SK-N-SH treated with all-trans-retinoic acid at 6 μM for 48 hours (cell line): Measurements from ENCODE around the gene KCNMA1.
"Not testable (repeated sequence)": the region's sequence is repeated elsewhere in the genome, so short reads cannot be mapped to it uniquely, and the experiment has no call there.

Source experiments
- ATAC-seq: fragments of 200-7000 bp; cut with Tn5 transposase; 3 replicates; pipeline ENCODE4 v1.9.1; 2020; ENCODE audit warnings: mild to moderate bottlenecking, moderate library complexity
- ARNTL ChIP-seq: fragments of 450-650 bp; formaldehyde crosslinking; IDR thresholded peaks from 2 replicates; pipeline ENCODE4 v1.5.0; 2020; ENCODE audit warnings: low read depth, mild to moderate bottlenecking, moderate library complexity, borderline replicate concordance
- BACH2 ChIP-seq: fragments of 250-450 bp; sonication (Bioruptor Pico); IDR thresholded peaks from 2 replicates; pipeline ENCODE4 v1.9.0; 2021; ENCODE audit warnings: mild to moderate bottlenecking, borderline replicate concordance
- CSDC2 ChIP-seq: fragments of 250-450 bp; sonication (Bioruptor Pico); IDR thresholded peaks from 2 replicates; pipeline ENCODE4 v1.5.0; 2020; ENCODE audit warnings: mild to moderate bottlenecking, moderate library complexity
- ESRRG ChIP-seq: fragments of 250-450 bp; sonication (Bioruptor Pico); IDR thresholded peaks from 2 replicates; pipeline ENCODE4 v1.6.1; 2021; ENCODE audit warnings: mild to moderate bottlenecking
- GLIS3 ChIP-seq: fragments of 250-450 bp; sonication (Bioruptor Pico); IDR thresholded peaks from 2 replicates; pipeline ENCODE4 v1.5.0; 2020; ENCODE audit warnings: mild to moderate bottlenecking, moderate library complexity
- ISL1 ChIP-seq: fragments of 250-450 bp; sonication (Bioruptor Pico); IDR thresholded peaks from 2 replicates; pipeline ENCODE4 v2.1.2; 2022; ENCODE audit warnings: mild to moderate bottlenecking, moderate library complexity
- PPARA ChIP-seq: fragments of 250-450 bp; sonication (Bioruptor Pico); IDR thresholded peaks from 2 replicates; pipeline ENCODE4 v1.5.0; 2020; ENCODE audit warnings: mild to moderate bottlenecking, borderline replicate concordance
- SNAI2 ChIP-seq: fragments of 250-450 bp; sonication (Bioruptor Pico); IDR thresholded peaks from 2 replicates; pipeline ENCODE4 v1.5.0; 2020; ENCODE audit warnings: mild to moderate bottlenecking, moderate library complexity
- TCF4 ChIP-seq: fragments of 250-450 bp; sonication (Bioruptor Pico); IDR thresholded peaks from 2 replicates; pipeline ENCODE4 v1.8.0; 2021; ENCODE audit warnings: mild to moderate bottlenecking, moderate library complexity, borderline replicate concordance
- TOX ChIP-seq: fragments of 250-450 bp; sonication (Bioruptor Pico); IDR thresholded peaks from 2 replicates; pipeline ENCODE4 v1.8.0; 2021; ENCODE audit warnings: mild to moderate bottlenecking, moderate library complexity, borderline replicate concordance
- ZC3H10 ChIP-seq: fragments of 250-450 bp; sonication (Bioruptor Pico); IDR thresholded peaks from 2 replicates; pipeline ENCODE4 v1.5.1; 2021; ENCODE audit warnings: mild to moderate bottlenecking, moderate library complexity
- ZFP30 ChIP-seq: fragments of 450-650 bp; formaldehyde crosslinking; IDR thresholded peaks from 2 replicates; pipeline ENCODE4 v1.5.0; 2022; ENCODE audit warnings: mild to moderate bottlenecking, moderate library complexity
- ZNF565 ChIP-seq: fragments of 450-650 bp; formaldehyde crosslinking; conservative IDR thresholded peaks from 2 replicates; pipeline ENCODE4 v1.5.0; 2020; ENCODE audit warnings: low read depth, mild to moderate bottlenecking, moderate library complexity
- ZNF70 ChIP-seq: fragments of 450-650 bp; formaldehyde crosslinking; IDR thresholded peaks from 2 replicates; pipeline ENCODE4 v1.5.0; 2020; ENCODE audit warnings: mild to moderate bottlenecking, moderate library complexity
- TF ChIP-seq, protein P1 (sequence below): fragments of 250-450 bp; sonication (Bioruptor Pico); IDR thresholded peaks from 2 replicates; pipeline ENCODE4 v1.5.0; 2020; ENCODE audit warnings: mild to moderate bottlenecking, moderate library complexity
- TF ChIP-seq, protein P2 (sequence below): fragments of 250-450 bp; sonication (Bioruptor Pico); IDR thresholded peaks from 2 replicates; pipeline ENCODE4 v1.8.0; 2020; ENCODE audit warnings: mild to moderate bottlenecking, moderate library complexity, borderline replicate concordance
- TF ChIP-seq, protein P3 (sequence below): fragments of 250-450 bp; sonication (Bioruptor Pico); IDR thresholded peaks from 2 replicates; pipeline ENCODE4 v1.5.1; 2021; ENCODE audit warnings: mild to moderate bottlenecking, moderate library complexity

Gene KCNMA1

DNA sequence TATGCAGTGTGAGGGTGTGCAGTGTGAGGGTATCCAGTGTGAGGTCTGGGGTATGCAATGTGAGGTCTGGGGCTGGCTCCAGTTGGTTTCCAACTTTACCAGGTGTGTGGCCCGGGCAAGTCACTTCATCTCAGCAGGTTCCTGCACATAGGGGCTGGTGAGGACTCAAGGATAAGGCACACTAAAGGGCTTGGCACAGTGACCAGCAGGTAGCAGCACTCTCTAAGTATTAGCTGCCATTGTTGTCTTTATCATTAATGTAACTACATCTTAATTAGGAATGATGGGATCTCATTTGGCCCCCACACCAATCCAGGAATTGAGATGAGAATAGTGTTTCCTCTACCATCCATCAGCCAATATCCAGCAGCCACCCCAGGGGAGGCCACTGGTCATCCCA lies 117.3 kb downstream of the KCNMA1 start:
- no peak for ATAC-seq
- TF ChIP-seq ZNF70 (CRISPR knock-in tag) (no peak), SNAI2 (CRISPR knock-in tag) (no peak), BACH2 (no peak), TOX (no peak), ARNTL (no peak), ZNF565 (CRISPR knock-in tag) (no peak), CSDC2 (no peak), ISL1 (no peak)
- TF ChIP-seq, protein P1, sequence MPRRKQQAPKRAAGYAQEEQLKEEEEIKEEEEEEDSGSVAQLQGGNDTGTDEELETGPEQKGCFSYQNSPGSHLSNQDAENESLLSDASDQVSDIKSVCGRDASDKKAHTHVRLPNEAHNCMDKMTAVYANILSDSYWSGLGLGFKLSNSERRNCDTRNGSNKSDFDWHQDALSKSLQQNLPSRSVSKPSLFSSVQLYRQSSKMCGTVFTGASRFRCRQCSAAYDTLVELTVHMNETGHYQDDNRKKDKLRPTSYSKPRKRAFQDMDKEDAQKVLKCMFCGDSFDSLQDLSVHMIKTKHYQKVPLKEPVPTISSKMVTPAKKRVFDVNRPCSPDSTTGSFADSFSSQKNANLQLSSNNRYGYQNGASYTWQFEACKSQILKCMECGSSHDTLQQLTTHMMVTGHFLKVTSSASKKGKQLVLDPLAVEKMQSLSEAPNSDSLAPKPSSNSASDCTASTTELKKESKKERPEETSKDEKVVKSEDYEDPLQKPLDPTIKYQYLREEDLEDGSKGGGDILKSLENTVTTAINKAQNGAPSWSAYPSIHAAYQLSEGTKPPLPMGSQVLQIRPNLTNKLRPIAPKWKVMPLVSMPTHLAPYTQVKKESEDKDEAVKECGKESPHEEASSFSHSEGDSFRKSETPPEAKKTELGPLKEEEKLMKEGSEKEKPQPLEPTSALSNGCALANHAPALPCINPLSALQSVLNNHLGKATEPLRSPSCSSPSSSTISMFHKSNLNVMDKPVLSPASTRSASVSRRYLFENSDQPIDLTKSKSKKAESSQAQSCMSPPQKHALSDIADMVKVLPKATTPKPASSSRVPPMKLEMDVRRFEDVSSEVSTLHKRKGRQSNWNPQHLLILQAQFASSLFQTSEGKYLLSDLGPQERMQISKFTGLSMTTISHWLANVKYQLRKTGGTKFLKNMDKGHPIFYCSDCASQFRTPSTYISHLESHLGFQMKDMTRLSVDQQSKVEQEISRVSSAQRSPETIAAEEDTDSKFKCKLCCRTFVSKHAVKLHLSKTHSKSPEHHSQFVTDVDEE (CRISPR knock-in tag): no peak
- TF ChIP-seq, protein P2, sequence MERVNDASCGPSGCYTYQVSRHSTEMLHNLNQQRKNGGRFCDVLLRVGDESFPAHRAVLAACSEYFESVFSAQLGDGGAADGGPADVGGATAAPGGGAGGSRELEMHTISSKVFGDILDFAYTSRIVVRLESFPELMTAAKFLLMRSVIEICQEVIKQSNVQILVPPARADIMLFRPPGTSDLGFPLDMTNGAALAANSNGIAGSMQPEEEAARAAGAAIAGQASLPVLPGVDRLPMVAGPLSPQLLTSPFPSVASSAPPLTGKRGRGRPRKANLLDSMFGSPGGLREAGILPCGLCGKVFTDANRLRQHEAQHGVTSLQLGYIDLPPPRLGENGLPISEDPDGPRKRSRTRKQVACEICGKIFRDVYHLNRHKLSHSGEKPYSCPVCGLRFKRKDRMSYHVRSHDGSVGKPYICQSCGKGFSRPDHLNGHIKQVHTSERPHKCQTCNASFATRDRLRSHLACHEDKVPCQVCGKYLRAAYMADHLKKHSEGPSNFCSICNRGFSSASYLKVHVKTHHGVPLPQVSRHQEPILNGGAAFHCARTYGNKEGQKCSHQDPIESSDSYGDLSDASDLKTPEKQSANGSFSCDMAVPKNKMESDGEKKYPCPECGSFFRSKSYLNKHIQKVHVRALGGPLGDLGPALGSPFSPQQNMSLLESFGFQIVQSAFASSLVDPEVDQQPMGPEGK (CRISPR knock-in tag): no peak
- TF ChIP-seq, all 23 proteins: peak for 0

DNA sequence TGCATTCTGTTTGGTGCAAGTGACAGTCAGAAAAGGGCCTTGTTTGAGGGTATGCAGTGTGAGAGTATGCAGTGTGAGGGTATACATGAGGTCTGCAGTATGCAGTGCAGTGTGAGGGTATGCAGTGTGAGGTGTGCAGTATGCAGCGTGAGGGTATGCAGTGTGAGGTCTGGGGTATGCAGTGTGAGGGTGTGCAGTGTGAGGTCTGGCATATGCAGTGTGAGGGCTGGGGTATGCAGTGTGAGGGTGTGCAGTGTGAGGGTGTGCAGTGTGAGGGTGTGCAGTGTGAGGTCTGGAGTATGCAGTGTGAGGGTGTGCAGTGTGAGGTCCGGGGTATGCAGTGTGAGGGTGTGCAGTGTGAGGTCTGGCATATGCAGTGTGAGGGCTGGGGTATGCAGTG lies 117.8 kb downstream of the KCNMA1 start:
- ATAC-seq: not testable (repeated sequence)

DNA sequence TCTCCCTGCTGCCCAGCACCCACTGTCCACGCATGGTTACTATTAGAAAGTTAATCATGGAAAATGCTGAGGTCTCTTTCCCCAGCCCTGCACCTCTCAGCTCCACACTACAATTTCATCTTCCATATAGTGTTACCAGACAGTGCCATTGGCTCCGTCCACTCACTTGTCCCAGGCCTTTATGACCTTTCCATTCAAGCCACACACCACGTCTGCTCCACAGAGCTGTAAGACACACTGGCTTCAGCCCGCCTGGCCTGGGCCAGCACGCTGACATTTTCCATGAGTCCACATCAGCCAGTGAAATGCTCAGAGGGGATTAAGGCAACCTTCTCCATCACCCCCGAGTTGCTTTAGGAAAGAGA lies 118.7 kb downstream of the KCNMA1 start:
- ATAC-seq: no peak
- TF ChIP-seq ZC3H10 (CRISPR knock-in tag) (no peak), ZNF565 (CRISPR knock-in tag) (no peak), BACH2 (no peak), ESRRG (no peak), CSDC2 (no peak), TOX (no peak), PPARA (no peak), GLIS3 (CRISPR knock-in tag) (no peak)
- TF ChIP-seq, protein P3, sequence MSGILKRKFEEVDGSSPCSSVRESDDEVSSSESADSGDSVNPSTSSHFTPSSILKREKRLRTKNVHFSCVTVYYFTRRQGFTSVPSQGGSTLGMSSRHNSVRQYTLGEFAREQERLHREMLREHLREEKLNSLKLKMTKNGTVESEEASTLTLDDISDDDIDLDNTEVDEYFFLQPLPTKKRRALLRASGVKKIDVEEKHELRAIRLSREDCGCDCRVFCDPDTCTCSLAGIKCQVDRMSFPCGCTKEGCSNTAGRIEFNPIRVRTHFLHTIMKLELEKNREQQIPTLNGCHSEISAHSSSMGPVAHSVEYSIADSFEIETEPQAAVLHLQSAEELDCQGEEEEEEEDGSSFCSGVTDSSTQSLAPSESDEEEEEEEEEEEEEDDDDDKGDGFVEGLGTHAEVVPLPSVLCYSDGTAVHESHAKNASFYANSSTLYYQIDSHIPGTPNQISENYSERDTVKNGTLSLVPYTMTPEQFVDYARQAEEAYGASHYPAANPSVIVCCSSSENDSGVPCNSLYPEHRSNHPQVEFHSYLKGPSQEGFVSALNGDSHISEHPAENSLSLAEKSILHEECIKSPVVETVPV (CRISPR knock-in tag): no peak
- TF ChIP-seq, protein P1 (CRISPR knock-in tag): no peak

DNA sequence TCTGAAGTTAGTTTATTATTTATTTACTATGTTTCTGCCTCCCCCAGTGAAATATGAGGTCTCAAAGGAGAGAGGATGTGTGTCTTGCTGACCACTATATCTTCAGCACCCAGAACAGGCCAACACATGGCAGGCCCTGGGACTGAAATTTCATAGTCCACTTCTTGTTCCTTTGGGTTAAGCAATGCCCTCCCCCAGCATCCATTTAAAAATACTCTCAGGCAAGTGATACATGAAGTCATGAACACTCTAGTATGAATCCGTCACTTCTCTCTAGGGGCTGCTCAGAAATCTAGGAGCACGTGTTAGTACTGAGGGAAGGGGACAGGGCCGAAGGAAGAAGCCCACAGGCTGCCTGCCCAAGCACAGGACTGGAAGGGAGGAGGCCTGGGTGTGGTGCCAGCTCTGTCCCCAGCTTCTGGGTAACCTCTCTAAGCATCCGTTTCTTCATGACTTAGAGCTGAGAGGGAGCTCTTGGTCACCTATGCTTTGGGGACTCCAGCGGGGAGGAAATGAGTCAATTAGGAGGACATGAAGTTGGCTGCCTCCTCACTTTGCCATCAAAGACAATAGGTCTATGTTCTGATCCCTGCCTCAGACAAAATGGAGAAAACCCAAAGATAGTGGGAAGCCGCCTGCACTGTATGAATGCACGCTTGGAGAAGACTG lies 119.2 kb downstream of the KCNMA1 start:
- ATAC-seq: no peak
- no peak for TF ChIP-seq ZC3H10 (CRISPR knock-in tag)
- TF ChIP-seq ISL1: no peak
- TF ChIP-seq SNAI2 (CRISPR knock-in tag): no peak
- TF ChIP-seq PPARA: no peak
- no peak for TF ChIP-seq TCF4
- TF ChIP-seq ESRRG: no peak
- TF ChIP-seq ZFP30: no peak
- TF ChIP-seq, protein P2 (CRISPR knock-in tag): no peak
- TF ChIP-seq ARNTL: no peak
- no peak for TF ChIP-seq ZNF565 (CRISPR knock-in tag)
